HepG2 (cell line): Measurements from ENCODE around the gene RHOD. TPM values are rescaled to one million over a fixed set of nuclear protein-coding genes. Genes with fewer than 3 reads are reported as not detected.

Experiments
- CC2D1A ChIP-seq: sonication (generic); formaldehyde crosslinking; IDR thresholded peaks from 2 replicates; pipeline ENCODE4 v1.8.1; 2023; ENCODE audit warnings: mild to moderate bottlenecking, missing genetic modification reagents
- FOXK2 ChIP-seq: fragments of 450-650 bp; IDR thresholded peaks from 2 replicates; pipeline ENCODE4 v1.6.1; 2016
- GATAD1 ChIP-seq: IDR thresholded peaks from 2 replicates; pipeline ENCODE4 v1.6.1; 2016; ENCODE audit warnings: missing genetic modification reagents, missing compliant biosample characterization
- MBNL3 ChIP-seq: fragments of 250-450 bp; sonication (Bioruptor Pico); conservative IDR thresholded peaks from 2 replicates; pipeline ENCODE4 v1.8.0; 2022; ENCODE audit warnings: mild to moderate bottlenecking, inconsistent platforms
- NR2F2 ChIP-seq: IDR thresholded peaks from 2 replicates; pipeline ENCODE4 v1.6.1; 2012; ENCODE audit warnings: low read depth, inconsistent platforms, borderline replicate concordance
- PTBP1 ChIP-seq: fragments of 200-400 bp; formaldehyde crosslinking; IDR thresholded peaks from 2 replicates; pipeline ENCODE4 v1.6.1; 2018; ENCODE audit warnings: low read length, low read depth; ENCODE audit not compliant: poor library complexity, severe bottlenecking
- RCOR2 ChIP-seq: IDR thresholded peaks from 2 replicates; pipeline ENCODE4 v1.6.1; 2016; ENCODE audit warnings: missing biosample characterization, missing genetic modification reagents
- TMF1 ChIP-seq: sonication (generic); formaldehyde crosslinking; IDR thresholded peaks from 2 replicates; pipeline ENCODE4 v1.8.1; 2022; ENCODE audit warnings: low read depth, missing genetic modification reagents
- YEATS4 ChIP-seq: sonication (generic); formaldehyde crosslinking; IDR thresholded peaks from 2 replicates; pipeline ENCODE4 v1.4.0; 2020; ENCODE audit warnings: missing genetic modification reagents, borderline replicate concordance
- ZFP36L1 ChIP-seq: sonication (generic); formaldehyde crosslinking; IDR thresholded peaks from 2 replicates; pipeline ENCODE4 v1.8.0; 2022; ENCODE audit warnings: mild to moderate bottlenecking, missing genetic modification reagents, moderate library complexity
- ZNF496 ChIP-seq: sonication (generic); formaldehyde crosslinking; IDR thresholded peaks from 2 replicates; pipeline ENCODE4 v1.8.1; 2023; ENCODE audit warnings: mild to moderate bottlenecking, moderate library complexity, missing genetic modification reagents; ENCODE audit not compliant: insufficient replicate concordance
- polyA plus RNA-seq, 8 experiments: library from polyadenylated mRNA; depleted of rRNA in 3 of 8; stranded (reverse) in 7 of 8; unstranded in 1 of 8; fragments of >200 nt; fragmentation: Illumina TruSeq in 4 of 8; extraction: Trizol in 4 of 8; gene quantifications; 2 replicates each; pipeline versions ENCODE4 v1.2.1 to v1.2.3, GENCODE V29; 2011 to 2016; ENCODE audit warnings: low read depth in 4 of 8, missing spikeins in 1 of 8, mixed read lengths in 1 of 8; ENCODE audit not compliant: insufficient read depth in 1 of 8
- total RNA-seq, 5 experiments: library from RNA; depleted of rRNA; stranded (reverse); fragments of >200 nt; fragmentation: Illumina TruSeq; extraction: Trizol; gene quantifications; 2 replicates each; pipeline ENCODE4 v1.2.3, GENCODE V29; 2016; ENCODE audit warnings: low read depth in 1 of 5
- TF ChIP-seq, protein P1 (sequence below): sonication (generic); formaldehyde crosslinking; IDR thresholded peaks from 2 replicates; pipeline ENCODE4 v1.8.1; 2022; ENCODE audit warnings: mild to moderate bottlenecking, missing genetic modification reagents
- TF ChIP-seq, protein P2 (sequence below): sonication (generic); formaldehyde crosslinking; IDR thresholded peaks from 2 replicates; pipeline ENCODE4 v1.5.1; 2020; ENCODE audit warnings: mild to moderate bottlenecking, missing genetic modification reagents
- TF ChIP-seq, protein P3 (sequence below): sonication (generic); formaldehyde crosslinking; IDR thresholded peaks from 2 replicates; pipeline ENCODE4 v1.4.0; 2020; ENCODE audit warnings: mild to moderate bottlenecking, missing genetic modification reagents
- TF ChIP-seq, protein P4 (sequence below): IDR thresholded peaks from 2 replicates; pipeline ENCODE4 v1.6.1; 2012; ENCODE audit warnings: low read depth, low read length, improper control_type of control experiment
- TF ChIP-seq, protein P5 (sequence below): sonication (generic); formaldehyde crosslinking; conservative IDR thresholded peaks from 2 replicates; pipeline ENCODE4 v1.5.0; 2020; ENCODE audit warnings: missing genetic modification reagents
- TF ChIP-seq, protein P6 (sequence below): sonication (generic); formaldehyde crosslinking; IDR thresholded peaks from 2 replicates; pipeline ENCODE4 v1.4.0; 2020; ENCODE audit warnings: missing genetic modification reagents

The RHOD gene
- total and polyA plus RNA-seq, 2 of the 13 experiments (the other 11 are each of a cell fraction or from before 2014, with no cell fraction given): 0.27 to 0.98 TPM

DNA sequence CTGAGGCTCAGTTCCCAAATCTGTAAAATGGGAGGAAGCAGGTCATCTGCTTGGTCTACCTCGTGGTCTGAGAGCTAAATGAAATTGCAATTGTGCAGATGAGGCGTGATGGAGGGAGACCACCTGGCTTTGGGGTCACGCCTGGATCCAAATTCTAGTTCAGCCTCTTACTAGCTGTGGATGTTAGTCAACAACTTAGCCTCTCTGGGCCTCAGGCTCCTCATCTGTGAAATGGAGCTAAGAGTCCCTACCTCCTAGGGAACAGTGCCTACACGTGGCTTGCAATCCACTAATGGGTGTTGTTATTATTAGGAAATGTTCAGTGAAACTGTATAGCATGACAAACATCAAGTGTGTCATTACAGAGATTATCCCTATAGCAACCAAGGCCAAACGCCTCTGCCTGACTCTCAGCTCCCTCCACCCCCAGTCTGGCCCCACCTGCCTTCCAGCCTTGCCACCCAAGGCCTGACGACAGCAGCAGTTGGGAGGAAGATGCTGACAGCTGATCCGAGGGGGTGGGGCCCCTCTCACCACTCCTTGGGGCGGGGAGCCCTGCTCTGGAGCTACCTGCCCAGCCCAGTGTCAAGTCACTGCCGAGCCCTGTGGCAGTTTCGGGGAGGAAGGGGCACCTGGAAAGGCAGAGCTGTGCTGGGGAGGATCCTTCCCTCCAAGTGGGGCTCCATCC, 1.7 kb upstream of the RHOD start (continued):
- TF ChIP-seq TMF1 (CRISPR knock-in tag): no peak
- TF ChIP-seq, protein P1, sequence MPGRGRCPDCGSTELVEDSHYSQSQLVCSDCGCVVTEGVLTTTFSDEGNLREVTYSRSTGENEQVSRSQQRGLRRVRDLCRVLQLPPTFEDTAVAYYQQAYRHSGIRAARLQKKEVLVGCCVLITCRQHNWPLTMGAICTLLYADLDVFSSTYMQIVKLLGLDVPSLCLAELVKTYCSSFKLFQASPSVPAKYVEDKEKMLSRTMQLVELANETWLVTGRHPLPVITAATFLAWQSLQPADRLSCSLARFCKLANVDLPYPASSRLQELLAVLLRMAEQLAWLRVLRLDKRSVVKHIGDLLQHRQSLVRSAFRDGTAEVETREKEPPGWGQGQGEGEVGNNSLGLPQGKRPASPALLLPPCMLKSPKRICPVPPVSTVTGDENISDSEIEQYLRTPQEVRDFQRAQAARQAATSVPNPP (CRISPR knock-in tag): no peak
- TF ChIP-seq RCOR2 (CRISPR knock-in tag): peak; percentile 94
- no peak for TF ChIP-seq ZNF496 (CRISPR knock-in tag)
- TF ChIP-seq, protein P2, sequence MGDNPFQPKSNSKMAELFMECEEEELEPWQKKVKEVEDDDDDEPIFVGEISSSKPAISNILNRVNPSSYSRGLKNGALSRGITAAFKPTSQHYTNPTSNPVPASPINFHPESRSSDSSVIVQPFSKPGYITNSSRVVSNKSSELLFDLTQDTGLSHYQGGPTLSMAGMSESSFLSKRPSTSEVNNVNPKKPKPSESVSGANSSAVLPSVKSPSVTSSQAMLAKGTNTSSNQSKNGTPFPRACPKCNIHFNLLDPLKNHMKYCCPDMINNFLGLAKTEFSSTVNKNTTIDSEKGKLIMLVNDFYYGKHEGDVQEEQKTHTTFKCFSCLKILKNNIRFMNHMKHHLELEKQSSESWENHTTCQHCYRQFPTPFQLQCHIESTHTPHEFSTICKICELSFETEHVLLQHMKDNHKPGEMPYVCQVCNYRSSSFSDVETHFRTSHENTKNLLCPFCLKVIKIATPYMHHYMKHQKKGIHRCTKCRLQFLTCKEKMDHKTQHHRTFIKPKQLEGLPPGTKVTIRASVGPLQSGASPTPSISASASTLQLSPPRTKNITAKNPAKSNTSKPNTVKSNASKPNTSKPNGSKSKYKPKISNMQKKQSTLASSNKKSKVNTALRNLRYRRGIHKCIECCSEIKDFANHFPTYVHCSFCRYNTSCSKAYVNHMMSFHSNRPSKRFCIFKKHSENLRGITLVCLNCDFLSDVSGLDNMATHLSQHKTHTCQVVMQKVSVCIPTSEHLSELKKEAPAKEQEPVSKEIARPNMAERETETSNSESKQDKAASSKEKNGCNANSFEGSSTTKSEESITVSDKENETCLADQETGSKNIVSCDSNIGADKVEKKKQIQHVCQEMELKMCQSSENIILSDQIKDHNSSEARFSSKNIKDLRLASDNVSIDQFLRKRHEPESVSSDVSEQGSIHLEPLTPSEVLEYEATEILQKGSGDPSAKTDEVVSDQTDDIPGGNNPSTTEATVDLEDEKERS (CRISPR knock-in tag): peak; percentile 43; the same call in 1 of the 2 replicates
- no peak for TF ChIP-seq NR2F2
- no peak for TF ChIP-seq PTBP1
- TF ChIP-seq, protein P3, sequence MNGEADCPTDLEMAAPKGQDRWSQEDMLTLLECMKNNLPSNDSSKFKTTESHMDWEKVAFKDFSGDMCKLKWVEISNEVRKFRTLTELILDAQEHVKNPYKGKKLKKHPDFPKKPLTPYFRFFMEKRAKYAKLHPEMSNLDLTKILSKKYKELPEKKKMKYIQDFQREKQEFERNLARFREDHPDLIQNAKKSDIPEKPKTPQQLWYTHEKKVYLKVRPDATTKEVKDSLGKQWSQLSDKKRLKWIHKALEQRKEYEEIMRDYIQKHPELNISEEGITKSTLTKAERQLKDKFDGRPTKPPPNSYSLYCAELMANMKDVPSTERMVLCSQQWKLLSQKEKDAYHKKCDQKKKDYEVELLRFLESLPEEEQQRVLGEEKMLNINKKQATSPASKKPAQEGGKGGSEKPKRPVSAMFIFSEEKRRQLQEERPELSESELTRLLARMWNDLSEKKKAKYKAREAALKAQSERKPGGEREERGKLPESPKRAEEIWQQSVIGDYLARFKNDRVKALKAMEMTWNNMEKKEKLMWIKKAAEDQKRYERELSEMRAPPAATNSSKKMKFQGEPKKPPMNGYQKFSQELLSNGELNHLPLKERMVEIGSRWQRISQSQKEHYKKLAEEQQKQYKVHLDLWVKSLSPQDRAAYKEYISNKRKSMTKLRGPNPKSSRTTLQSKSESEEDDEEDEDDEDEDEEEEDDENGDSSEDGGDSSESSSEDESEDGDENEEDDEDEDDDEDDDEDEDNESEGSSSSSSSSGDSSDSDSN: peak; percentile 28; the same call in 1 of the 2 replicates
- TF ChIP-seq, protein P4, sequence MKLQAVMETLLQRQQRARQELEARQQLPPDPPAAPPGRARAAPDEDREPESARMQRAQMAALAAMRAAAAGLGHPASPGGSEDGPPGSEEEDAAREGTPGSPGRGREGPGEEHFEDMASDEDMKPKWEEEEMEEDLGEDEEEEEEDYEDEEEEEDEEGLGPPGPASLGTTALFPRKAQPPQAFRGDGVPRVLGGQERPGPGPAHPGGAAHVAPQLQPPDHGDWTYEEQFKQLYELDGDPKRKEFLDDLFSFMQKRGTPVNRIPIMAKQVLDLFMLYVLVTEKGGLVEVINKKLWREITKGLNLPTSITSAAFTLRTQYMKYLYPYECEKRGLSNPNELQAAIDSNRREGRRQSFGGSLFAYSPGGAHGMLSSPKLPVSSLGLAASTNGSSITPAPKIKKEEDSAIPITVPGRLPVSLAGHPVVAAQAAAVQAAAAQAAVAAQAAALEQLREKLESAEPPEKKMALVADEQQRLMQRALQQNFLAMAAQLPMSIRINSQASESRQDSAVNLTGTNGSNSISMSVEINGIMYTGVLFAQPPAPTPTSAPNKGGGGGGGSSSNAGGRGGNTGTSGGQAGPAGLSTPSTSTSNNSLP: peak; percentile 95
- TF ChIP-seq, protein P5, sequence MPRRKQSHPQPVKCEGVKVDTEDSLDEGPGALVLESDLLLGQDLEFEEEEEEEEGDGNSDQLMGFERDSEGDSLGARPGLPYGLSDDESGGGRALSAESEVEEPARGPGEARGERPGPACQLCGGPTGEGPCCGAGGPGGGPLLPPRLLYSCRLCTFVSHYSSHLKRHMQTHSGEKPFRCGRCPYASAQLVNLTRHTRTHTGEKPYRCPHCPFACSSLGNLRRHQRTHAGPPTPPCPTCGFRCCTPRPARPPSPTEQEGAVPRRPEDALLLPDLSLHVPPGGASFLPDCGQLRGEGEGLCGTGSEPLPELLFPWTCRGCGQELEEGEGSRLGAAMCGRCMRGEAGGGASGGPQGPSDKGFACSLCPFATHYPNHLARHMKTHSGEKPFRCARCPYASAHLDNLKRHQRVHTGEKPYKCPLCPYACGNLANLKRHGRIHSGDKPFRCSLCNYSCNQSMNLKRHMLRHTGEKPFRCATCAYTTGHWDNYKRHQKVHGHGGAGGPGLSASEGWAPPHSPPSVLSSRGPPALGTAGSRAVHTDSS (CRISPR knock-in tag): no peak
- TF ChIP-seq FOXK2: peak; percentile 84
- TF ChIP-seq, protein P6, sequence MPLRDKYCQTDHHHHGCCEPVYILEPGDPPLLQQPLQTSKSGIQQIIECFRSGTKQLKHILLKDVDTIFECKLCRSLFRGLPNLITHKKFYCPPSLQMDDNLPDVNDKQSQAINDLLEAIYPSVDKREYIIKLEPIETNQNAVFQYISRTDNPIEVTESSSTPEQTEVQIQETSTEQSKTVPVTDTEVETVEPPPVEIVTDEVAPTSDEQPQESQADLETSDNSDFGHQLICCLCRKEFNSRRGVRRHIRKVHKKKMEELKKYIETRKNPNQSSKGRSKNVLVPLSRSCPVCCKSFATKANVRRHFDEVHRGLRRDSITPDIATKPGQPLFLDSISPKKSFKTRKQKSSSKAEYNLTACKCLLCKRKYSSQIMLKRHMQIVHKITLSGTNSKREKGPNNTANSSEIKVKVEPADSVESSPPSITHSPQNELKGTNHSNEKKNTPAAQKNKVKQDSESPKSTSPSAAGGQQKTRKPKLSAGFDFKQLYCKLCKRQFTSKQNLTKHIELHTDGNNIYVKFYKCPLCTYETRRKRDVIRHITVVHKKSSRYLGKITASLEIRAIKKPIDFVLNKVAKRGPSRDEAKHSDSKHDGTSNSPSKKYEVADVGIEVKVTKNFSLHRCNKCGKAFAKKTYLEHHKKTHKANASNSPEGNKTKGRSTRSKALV (CRISPR knock-in tag): no peak
- TF ChIP-seq MBNL3: no peak
- no peak for TF ChIP-seq CC2D1A (CRISPR knock-in tag)
- TF ChIP-seq GATAD1 (CRISPR knock-in tag): no peak
- TF ChIP-seq YEATS4: peak; percentile 46; the same call in 1 of the 2 replicates
- no peak for TF ChIP-seq ZFP36L1
